ENCODE measurements around the gene MS4A15. TPM values are rescaled to one million over a fixed set of nuclear protein-coding genes. Genes with fewer than 3 reads are reported as not detected.

The MS4A15 gene
- total and polyA plus RNA-seq, 2 experiments from 2014 or later, result not detected

- TF ChIP-seq EZH2phosphoT487 (IDR thresholded peaks at IDR 0.05; ENCODE audit: insufficient read depth, low read depth), result no peak
- no peak for TF ChIP-seq EZH2 (IDR thresholded peaks at IDR 0.05; ENCODE audit: insufficient read depth, poor library complexity, severe bottlenecking)
- Histone ChIP-seq H3F3A (ENCODE audit: insufficient read depth) (no peaks in the 10 kb centered on the region), H3K9ac (no peak overlapping the region), H3K4me3 (no peak overlapping the region), H3K27me3 (replicated peaks; ENCODE audit: insufficient read depth) (peaks cover 23% of the 10 kb centered on the region), H3K4me2 (ENCODE audit: unreplicated experiment) (no peak overlapping the region), H3K9me3 (ENCODE audit: low read depth) (no peaks in the 10 kb centered on the region), H3K4me1 (ENCODE audit: insufficient read depth) (peaks cover 11% of the 10 kb centered on the region; the same call in 1 of the 2 replicates), H3K36me3 (ENCODE audit: low read depth) (no peaks in the 10 kb centered on the region), H3K79me2 (ENCODE audit: insufficient read depth) (no peaks in the 10 kb centered on the region), H4K20me1 (ENCODE audit: insufficient read depth) (no peaks in the 10 kb centered on the region), H3K9me2 (ENCODE audit: insufficient read depth) (no peaks in the 10 kb centered on the region), H2AFZ (no peak overlapping the region), H3K27ac (no peak overlapping the region)
- no peak for DNase-seq
- in situ Hi-C loops (cut with MboI), result no loop called here
- WGBS, 2 experiments (ENCODE audit: low coverage in 1 of 2, low lambda C conversion rate in 2 of 2, missing lambda C conversion rate in 2 of 2), result 45 to 48% methylated on average over 4 of the region's 4 CpGs
Measured at GRCh38 chr11:60791153-60791933, 34.7 kb downstream of the MS4A15 start.

DNA sequence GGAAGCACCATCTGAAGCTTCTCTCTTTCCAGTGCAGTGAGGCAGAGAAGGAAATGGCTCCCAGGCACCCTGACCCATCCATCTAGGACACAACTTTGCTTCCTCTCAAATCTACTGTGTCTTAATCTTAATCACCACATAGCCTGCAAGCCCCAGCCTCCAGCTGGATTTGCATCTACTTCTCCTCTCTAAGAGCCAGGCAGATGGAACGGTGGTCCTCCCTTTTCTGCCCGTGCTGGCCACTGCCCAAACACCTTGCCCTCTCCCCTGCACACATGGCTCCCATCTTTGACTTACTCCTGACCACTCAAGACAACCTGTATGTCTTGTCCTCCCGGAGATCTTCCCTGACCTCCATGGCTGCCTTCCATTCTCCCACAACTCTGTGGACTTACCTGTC lies 35.9 kb downstream of the MS4A15 start:
- no peak overlapping the region for H2AFZ ChIP-seq
- no peak overlapping the region for H3K4me3 ChIP-seq
- H3K79me2 ChIP-seq (ENCODE audit: insufficient read depth), result no peaks in the 10 kb centered on the region
- no peak for TF ChIP-seq EZH2 (IDR thresholded peaks at IDR 0.05; ENCODE audit: insufficient read depth, poor library complexity, severe bottlenecking)
- no peak for TF ChIP-seq EZH2phosphoT487 (IDR thresholded peaks at IDR 0.05; ENCODE audit: insufficient read depth, low read depth)
- no peaks in the 10 kb centered on the region for H3K9me3 ChIP-seq (ENCODE audit: low read depth)
- DNase-seq, result no peak
- in situ Hi-C loops (cut with MboI), result no loop called here
- no peak overlapping the region for H3K9ac ChIP-seq
- WGBS, 2 experiments (ENCODE audit: low coverage in 1 of 2, low lambda C conversion rate in 2 of 2, missing lambda C conversion rate in 2 of 2), result 27 to 31% methylated on average over 3 of the region's 3 CpGs
- H3K9me2 ChIP-seq (ENCODE audit: insufficient read depth), result no peaks in the 10 kb centered on the region
- peaks cover 23% of the 10 kb centered on the region for H3K27me3 ChIP-seq (replicated peaks; ENCODE audit: insufficient read depth)
- H4K20me1 ChIP-seq (ENCODE audit: insufficient read depth), result no peaks in the 10 kb centered on the region
- H3K4me1 ChIP-seq (ENCODE audit: insufficient read depth), result peaks cover 2% of the 10 kb centered on the region; the same call in 1 of the 2 replicates
- no peaks in the 10 kb centered on the region for H3F3A ChIP-seq (ENCODE audit: insufficient read depth)
- H3K27ac ChIP-seq, result no peak overlapping the region
- H3K4me2 ChIP-seq (ENCODE audit: unreplicated experiment), result no peak overlapping the region
- no peaks in the 10 kb centered on the region for H3K36me3 ChIP-seq (ENCODE audit: low read depth)

- Histone ChIP-seq H3K4me3 (no peak overlapping the region), H3K9ac (no peak overlapping the region), H3K4me2 (ENCODE audit: unreplicated experiment) (no peak overlapping the region), H3K9me2 (ENCODE audit: insufficient read depth) (no peaks in the 10 kb centered on the region), H3K27ac (no peak overlapping the region), H3K9me3 (ENCODE audit: low read depth) (no peaks in the 10 kb centered on the region), H3F3A (ENCODE audit: insufficient read depth) (no peaks in the 10 kb centered on the region), H4K20me1 (ENCODE audit: insufficient read depth) (no peaks in the 10 kb centered on the region), H3K79me2 (ENCODE audit: insufficient read depth) (no peaks in the 10 kb centered on the region), H2AFZ (no peak overlapping the region), H3K27me3 (replicated peaks; ENCODE audit: insufficient read depth) (peaks cover 32% of the 10 kb centered on the region), H3K4me1 (ENCODE audit: insufficient read depth) (no peaks in the 10 kb centered on the region), H3K36me3 (ENCODE audit: low read depth) (no peaks in the 10 kb centered on the region)
- 40 to 46% methylated on average over 6 of the region's 6 CpGs for WGBS, 2 experiments (ENCODE audit: low coverage in 1 of 2, low lambda C conversion rate in 2 of 2, missing lambda C conversion rate in 2 of 2)
- TF ChIP-seq EZH2 (IDR thresholded peaks at IDR 0.05; ENCODE audit: insufficient read depth, poor library complexity, severe bottlenecking) (no peak), EZH2phosphoT487 (IDR thresholded peaks at IDR 0.05; ENCODE audit: insufficient read depth, low read depth) (no peak)
- in situ Hi-C loops (cut with MboI), result no loop called here
- DNase-seq, result no peak
Measured at GRCh38 chr11:60795291-60795690, 38.6 kb downstream of the MS4A15 start.

GRCh38 chr11:60797846-60798630 lies 41.4 kb downstream of the MS4A15 start:
- 51 to 61% methylated on average over 17 of the region's 17 CpGs for WGBS, 2 experiments (ENCODE audit: low coverage in 1 of 2, low lambda C conversion rate in 2 of 2, missing lambda C conversion rate in 2 of 2)
- Histone ChIP-seq H2AFZ (no peak overlapping the region), H3K27ac (no peak overlapping the region), H3K9me2 (ENCODE audit: insufficient read depth) (no peaks in the 10 kb centered on the region), H3K36me3 (ENCODE audit: low read depth) (no peaks in the 10 kb centered on the region), H3K79me2 (ENCODE audit: insufficient read depth) (no peaks in the 10 kb centered on the region), H3K9me3 (ENCODE audit: low read depth) (no peaks in the 10 kb centered on the region), H3K4me3 (no peak overlapping the region), H3K27me3 (replicated peaks; ENCODE audit: insufficient read depth) (peaks cover 34% of the 10 kb centered on the region), H3K4me1 (ENCODE audit: insufficient read depth) (no peaks in the 10 kb centered on the region), H4K20me1 (ENCODE audit: insufficient read depth) (no peaks in the 10 kb centered on the region), H3F3A (ENCODE audit: insufficient read depth) (no peaks in the 10 kb centered on the region), H3K4me2 (ENCODE audit: unreplicated experiment) (no peak overlapping the region), H3K9ac (no peak overlapping the region)
- DNase-seq, result no peak
- TF ChIP-seq EZH2 (IDR thresholded peaks at IDR 0.05; ENCODE audit: insufficient read depth, poor library complexity, severe bottlenecking), result no peak
- no peak for TF ChIP-seq EZH2phosphoT487 (IDR thresholded peaks at IDR 0.05; ENCODE audit: insufficient read depth, low read depth)
- in situ Hi-C loops (cut with MboI), result no loop called here
